HG02763 (cell line): Measurements from ENCODE around the gene CDH19.

ENCODE experiments used
- ATAC-seq: cut with Tn5 transposase; IDR thresholded peaks from one replicate; pipeline ENCODE4 v1.9.1; 2021; ENCODE audit warnings: mild to moderate bottlenecking, moderate library complexity; ENCODE audit not compliant: unreplicated experiment

Gene CDH19

GRCh38 chr18:66457245-66457644, 146.6 kb downstream of the CDH19 start:
- ATAC-seq, result no peak
